NCI-H1092 (cell line): Measurements from ENCODE around the gene PPP2R2C.

ENCODE experiments used
- DNase-seq: peaks from one replicate; lab custom pipeline; 2025; lab: John Stamatoyannopoulos, UW

Gene PPP2R2C

DNA sequence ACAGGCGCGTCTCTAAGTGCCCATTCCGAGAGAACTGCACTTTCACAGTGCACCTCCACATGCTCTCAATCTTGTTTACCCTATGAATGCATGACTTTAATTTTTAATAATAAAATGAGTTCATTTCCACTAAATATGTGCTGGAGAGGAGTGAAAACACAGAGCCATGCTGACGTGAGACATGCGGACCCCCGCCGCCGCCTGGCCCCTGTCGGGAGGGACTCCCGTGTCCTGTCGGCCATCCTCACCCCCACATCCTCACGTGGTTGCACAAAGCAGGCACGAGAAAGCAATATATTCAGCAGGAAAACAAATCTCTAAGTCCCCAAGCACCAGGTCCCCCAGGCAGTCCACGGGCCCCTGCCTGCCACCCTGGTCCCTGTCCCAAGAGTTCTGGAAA, 23.1 kb downstream of the PPP2R2C start:
- no peak for DNase-seq

DNA sequence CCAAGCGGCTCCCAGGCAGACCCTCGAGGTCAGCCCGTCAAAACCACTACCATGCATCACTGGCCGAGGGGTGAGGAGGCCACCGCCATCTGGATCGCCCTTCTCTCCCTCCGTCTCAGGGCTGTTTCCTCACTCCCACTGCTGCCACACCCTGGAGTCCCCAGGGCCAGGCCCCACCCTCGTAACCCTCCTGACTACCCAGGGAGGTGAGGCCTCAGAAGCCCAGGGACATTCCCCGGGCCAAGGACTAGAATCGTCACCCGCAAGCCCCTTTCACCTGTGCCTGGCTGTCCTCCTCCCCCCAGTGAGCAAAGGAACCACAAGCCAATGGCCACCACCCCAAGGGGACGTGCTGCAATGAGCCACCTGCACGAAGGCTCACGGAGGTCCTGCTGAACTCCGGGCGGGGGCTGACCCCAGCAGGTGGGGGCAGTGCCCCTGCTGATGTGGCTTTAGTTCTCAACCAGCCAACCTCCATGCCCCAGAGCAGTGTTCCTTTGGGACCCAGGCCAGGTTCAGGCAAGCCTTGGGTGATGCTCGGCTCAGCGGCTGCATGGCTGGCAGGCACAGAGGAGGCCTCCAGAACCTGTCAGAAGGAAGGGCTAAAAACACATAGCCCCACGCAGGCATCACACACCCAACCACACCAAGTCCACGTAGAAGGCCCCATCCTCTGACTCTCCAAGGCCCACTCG, 23.8 kb downstream of the PPP2R2C start:
- no peak for DNase-seq

DNA sequence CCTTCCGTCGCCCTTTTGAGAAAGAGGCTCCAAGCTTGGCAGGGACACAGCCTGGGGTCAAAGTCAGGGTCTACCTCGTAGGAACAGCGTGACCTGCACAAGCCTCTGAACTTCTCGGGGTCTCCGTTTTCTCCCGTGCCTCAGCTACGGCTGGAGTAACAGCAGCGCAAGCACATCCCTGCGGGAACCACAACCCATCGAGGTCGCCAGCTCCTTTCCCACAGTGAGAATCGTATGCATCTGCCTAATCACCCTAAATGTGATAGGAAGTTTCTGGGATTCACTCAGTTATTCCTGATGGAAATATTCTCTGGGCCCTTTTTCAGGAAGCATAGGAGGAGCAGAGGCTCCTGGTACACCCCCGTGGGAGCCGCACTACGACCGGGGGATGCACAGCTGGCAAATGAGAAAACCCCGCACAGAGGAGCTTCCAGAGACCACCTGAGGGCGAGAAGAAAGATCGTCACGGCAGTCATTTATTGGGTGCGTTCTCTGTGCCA, 24.7 kb downstream of the PPP2R2C start:
- DNase-seq: no peak

DNA sequence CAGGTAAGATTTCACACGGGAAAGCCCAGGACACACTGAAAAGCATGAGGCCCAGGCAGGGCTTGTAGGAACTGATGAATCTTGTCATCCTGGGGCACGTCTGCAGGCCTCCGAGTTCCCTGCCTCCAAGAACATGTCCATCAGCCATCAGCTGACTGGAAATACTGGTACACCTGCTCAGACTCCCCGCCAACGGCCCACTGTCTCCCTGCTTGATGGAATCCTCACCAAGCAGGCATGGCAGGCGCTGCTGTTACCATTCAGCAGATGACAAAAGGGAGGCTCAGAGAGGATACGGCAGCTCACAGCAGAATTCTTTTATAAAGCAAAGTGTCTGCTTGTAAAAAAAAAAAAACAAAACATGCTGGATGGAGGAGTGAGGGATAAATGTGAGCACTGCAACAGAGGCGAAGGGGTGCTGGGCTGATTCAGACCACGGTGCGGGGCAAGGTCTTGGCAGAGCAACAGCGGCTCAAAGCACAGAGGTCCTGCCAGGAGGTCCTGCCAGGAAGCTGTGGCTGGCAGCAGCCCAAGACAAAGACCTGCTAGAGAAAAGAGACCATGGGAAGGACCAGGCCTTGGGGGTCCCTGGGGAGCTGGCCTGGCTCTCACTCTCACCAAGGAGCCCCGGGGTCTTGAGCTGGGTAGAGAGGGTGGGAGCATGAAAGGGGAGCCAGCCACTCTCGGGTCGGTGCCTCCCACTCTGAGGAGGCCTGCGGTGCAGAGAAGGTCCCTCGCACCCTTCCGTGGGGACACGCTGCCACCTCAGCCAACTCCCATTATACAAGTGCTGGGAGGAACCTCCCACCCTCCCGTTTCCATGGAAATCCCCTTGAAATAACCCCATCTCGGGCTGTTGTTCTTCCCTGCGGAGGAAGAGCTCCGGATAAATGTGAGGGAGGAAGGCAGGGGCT, 25.6 kb downstream of the PPP2R2C start:
- peak; percentile 72 for DNase-seq

DNA sequence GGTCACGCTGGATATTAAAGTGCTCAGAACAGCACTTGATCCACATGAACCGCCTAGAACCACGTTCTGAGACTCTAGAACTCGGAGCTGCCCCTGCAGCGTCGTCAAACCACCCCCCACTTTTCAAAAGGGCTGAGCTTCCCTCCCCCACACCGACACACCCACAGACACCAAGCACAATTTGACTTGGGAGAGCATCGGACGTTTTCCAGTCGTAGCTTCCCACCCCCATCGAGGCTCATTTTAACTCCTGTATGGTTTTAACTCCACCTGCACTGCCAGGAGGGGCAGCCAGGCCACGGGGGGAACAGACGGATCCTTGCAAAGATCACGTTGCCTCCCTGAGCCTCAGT, 26.3 kb downstream of the PPP2R2C start:
- DNase-seq: no peak

DNA sequence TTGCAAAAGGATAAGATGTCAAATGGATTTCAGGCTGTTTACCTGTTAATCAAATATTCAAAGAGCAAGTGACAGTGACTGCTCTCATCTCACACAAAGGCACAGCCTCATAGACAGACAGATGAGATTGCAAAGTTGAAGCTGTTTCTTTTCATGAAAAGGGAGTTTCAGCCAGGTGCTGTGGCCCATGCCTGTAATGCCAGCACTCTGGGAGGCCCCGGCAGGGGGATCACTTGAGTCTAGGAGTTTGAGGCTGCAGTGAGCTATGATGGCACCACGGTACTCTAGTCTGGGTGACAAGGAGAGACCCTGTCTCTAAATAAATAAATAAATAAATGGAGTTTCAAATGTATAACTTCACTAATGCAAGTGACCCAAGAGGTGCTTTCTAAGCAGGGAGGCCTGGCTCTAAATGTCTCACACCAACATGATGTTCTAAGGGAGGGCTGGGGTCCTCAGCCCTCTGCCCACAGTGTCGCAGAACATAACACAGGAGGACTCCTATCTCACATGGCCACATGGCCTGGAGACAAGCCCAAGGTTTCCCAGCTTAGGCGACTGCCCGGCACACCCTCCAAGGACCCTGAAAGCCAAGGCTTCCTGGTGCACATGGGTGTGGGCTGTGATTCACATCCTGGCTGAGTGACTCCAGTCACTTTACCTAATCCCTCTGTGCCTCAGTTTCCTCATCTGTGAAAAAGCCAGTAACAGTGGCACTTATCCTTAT, 26.8 kb downstream of the PPP2R2C start:
- DNase-seq: no peak

DNA sequence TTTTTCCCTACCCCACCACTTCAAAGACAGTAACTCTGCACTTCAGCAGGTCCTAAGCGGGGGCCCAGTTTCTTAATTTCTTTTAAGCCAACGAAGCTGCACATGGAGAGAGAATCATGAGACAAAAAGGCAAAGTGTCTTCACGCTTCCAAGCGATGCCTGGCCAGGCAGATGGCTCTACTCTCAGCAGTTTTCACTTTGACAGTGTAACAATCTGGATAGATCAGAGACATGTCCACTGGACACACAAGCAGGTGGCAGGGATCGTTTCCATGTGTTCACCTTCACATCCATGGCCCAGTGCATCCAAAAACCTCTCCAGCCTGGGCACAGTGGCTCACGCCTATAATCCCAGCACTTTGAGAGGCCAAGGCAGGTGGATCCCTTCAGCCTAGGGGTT, 27.8 kb downstream of the PPP2R2C start:
- no peak for DNase-seq

DNA sequence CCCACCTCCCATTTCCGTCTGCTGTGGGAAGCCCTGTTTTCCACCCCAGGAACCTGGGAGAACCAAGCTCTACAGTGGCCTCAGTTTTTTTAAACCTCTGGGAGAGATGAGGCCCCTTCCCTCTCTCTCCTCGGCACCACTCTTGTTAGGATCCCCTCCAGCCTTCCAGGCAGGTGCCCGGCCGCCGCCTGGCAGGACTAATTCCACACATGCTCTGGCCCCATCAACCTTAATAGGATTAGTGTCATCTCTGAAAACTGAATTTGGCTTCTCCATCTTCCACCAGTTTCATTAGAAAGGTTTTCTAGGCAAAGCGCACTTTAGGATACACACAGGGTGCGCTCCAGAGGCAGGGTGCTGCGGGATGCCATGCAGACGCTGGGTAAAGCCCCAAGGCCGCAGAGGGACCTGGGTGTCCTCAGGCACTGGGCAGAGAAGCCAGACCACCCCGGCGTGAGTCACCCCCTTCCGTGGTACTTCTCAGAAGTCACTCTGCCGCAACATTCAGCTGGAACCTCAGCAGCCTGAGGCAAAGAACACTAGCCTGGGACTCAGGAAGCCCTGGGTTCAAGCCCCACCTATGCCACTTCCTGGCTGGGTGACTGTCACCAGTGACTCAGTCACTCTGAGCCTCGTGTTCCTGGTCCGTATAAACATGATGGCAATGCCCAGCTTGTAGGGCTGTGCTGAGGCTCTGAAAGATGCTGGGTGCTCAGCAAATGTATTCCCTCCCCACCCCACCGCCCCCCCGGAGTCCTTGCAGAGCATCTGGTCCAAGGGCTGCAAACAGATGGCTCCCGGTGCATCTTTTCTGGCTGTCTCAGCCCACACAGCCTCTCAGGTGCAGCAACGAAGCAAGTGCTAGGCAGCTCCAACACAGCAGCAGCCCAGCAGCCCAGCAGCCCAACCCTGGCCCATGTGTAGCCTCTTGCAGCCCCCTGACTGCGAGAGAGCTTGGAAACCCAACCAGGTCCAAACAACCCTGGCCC, 29.1 kb downstream of the PPP2R2C start:
- DNase-seq: no peak

DNA sequence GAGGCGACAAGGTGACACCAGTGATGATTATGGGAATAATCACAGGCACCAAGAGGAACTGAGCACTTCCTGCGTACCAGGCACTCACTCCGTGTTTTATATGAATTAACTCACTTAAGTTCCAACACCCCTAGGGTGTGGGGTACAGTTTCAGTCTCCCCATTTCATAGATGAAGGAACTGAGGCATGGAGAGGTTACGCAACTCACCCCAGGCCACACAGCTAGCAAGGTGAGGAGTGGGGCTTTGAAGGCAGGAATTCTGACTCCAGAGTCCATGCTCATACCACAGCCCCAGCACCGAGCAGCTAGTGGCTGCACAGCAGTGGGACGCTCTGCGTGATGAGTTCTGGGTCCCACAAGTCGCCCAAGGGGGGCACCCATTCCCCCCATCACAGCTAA, 29.9 kb downstream of the PPP2R2C start:
- DNase-seq: no peak

DNA sequence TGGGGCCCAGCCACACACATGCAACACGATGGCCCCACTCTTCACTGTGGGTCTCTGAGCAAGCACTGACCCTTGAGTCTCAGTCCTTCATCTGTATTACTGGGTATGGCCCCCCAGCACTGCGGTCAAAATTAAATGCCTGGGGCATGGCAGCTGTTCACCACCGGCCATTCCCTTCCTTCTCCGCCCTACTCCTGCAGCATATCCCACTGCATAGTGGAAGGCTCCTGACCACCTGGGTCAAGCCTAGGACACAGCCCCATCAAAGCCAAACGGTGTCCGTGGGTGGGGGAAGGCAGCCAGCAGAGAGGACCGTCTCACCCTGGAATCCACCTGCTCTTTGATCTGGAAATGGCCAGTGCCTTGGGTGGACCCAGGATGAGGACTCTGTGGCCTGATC, 30.7 kb downstream of the PPP2R2C start:
- DNase-seq: no peak

DNA sequence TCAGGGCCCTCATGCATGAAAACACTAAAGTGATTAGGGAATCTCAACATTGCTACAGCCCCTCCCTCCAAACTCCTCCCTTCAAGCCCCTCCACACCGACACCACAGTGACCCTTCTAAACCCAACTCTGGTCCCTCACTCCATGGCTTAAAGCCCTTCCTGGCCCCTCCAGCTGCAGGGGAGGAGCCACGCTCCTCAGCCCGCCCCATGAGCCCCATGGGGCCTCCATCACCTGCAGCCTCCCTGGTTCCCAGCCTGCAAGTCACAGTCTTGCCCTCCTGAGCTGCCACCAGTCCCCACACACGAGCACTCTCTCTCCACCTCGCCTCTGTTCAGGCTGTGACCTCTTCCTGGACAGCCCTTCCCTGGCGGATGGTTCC, 31.2 kb downstream of the PPP2R2C start:
- DNase-seq: no peak

DNA sequence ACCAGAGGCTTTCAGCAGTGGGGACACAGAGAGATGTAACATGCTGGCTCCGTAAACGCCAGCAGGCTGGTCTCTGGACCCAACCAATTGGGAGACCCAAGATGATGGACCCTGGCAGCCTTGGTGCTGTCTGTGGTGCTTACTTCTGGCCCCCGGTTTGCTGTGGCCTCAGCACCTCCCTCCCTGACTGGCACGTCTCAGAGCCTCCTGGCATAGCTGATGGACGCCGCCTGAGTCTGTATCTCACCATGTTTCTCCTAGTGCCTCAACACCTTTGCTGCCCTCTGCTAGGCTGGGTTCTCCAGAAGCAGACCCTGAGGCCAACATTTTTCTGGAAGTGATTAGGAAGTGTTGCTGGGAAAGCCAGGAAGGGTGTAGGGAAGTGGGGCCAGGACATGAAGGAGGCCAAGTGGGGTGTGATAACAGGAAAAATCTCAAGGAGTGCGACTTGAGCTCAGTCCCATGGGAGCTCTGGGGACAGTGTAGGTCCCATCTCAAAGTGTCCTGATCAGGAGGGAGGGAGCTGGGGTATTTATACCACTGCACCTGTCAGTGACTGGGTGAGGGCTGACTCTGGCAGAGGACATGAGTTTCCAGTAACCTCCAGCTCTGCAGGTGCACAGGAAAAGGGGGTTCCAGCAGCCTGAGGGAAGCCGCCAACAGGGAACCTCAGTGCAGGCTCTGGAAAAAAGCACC, 31.8 kb downstream of the PPP2R2C start:
- DNase-seq: no peak

DNA sequence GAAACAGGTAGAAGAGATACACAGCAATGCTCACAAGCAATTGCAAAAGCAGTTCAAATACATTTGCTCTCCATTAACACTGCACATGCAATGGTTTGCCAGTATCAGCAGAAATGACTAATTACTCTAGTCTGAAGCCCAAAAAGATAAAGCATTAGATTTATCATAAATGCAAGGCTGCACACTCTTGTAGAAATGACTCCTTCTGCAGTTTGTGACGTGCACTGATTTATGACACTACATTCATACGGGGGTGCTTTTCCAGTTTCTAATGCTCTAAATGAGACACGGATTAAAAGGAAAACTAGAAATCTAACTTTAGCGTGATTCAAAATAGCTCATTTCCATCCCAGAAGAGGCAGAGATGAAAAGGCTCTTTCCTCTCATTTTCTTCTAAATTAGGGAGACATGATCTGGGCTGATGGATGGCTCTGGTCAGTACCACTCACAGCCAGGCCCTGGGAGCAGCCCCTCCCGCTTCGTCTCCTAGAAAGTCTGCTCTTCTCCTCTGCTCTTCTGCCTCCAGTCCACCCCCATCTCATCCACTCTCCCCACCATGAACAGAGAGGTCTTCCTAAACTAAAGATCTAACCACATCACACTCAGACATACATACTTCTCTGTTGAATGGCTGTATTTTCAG, 33.2 kb downstream of the PPP2R2C start:
- no peak for DNase-seq

DNA sequence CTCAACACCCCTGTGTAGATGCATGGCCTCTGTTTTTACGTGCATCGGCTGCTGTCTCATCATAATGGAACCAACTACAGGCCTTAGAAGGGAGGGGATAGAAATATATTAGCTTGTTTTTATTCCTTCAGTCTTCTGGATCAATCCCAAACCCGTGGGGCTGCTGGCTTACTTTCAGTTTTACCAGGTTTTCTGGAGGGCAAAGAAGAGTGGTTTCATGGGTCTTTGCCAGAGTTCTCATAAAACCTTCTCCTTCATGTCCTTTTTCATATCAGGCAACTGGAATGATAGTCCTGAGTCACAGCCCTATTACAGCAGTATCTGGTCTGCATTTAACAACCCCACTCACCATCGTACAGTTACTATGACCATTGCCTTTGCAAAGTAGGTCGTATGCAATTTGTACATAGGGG, 34.6 kb downstream of the PPP2R2C start:
- DNase-seq: no peak

DNA sequence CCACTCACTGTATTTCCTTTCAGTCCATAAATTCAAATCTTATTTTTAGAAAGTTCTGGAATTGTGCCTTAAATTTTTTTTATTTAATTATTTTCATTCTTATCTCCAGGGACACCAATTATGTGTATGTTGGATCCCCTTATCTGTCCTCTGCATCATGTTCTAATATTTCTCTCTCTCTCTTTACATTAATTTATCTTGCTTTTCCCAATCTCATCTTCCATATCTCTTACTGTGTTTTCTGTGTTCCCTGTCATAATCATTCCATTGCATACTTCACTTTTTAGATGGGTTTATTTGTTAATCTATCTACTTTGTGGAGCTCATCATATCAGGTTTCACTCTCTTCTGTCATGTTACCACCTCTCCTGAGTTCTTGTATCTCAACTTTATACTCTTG, 37.4 kb downstream of the PPP2R2C start:
- no peak for DNase-seq

DNA sequence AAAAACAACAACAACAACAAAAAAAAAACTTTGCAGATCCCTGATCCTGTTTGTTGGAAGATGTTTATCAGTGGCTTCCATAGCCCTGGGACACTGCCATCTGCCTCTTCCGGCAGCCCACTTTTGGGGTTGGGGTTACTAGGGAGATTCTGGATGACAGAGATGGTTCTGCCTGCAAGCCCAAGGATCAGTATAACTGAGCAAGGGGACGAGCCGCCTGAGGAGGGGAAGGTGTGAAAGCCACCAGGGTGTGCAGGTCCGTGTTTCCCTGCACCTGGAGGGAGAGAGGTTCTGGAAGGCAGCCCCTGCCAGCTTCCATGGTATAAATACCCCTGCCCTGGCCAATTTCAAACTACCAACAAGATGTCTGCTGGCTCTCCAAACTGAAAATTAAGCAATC, 41.5 kb downstream of the PPP2R2C start:
- no peak for DNase-seq

DNA sequence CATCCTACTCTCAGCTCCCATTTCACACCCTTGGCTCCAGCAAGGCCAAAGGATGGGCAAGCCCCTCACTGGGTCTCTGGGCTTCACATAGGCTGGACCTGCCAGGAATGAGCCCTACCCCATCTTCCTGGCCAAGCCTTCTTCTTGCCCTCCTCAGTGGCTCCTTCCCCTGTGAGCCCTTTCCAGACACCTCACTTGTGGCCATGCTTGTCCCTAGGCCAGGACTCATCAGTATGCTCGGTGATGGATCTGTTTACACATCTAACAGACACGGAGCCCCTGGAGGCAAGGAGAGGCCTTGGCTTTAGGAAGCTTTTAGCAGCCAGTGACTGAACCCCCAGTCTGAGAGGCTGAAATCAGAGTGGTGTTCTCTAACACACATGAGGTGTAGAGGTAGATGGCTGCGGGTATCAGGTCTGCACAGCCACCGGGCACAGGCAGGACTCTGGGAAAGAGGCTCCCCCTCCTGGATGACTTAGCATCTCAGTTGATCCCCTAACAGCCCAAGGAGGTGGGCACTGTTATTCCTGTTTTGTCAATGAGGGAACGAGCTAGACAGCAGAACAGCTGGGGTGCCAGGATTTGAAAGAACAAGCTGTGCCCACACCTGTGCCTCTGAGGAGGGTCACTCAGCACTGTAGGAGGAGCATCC, 44.8 kb downstream of the PPP2R2C start:
- DNase-seq: no peak

DNA sequence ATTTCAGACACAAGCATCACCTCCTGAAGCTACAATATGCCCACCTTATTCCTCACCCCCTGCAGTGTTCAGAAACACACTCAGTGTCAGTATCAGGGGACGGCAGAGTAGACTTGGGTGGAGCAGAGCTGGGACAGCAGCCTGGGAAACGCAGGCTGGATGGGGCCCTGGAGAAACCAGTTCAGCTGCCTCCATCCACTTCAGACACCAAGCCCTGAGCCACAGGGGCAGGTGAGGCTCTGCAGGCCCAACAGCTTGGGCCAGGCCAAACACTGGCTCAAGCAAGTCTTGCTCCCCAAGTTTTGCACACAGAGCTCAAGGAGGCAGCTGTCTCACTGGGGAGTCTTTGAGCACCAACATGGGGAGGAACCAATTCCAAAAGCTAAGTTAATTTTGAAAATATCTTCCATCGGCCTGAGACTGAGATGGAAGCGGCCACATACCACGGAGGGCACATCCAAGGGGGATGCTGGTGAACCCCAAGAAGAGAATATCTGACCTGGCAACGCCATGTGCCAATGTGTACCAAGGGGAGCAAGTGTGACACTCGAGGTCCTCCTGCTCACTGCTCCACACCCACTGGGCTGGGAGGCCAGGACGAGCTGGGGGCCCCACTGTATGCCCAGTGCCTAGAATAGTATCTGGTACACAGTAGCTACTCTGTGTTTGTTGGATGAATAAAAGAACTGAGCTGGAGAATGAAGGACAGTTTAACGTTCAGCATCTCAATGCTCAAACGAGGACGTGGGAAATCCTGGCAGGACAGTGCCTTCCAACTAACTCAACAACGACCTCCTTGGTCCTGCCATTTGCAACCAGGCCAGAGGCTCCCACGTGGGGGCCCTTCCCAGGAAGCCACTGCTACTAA, 45.6 kb downstream of the PPP2R2C start:
- DNase-seq: no peak

DNA sequence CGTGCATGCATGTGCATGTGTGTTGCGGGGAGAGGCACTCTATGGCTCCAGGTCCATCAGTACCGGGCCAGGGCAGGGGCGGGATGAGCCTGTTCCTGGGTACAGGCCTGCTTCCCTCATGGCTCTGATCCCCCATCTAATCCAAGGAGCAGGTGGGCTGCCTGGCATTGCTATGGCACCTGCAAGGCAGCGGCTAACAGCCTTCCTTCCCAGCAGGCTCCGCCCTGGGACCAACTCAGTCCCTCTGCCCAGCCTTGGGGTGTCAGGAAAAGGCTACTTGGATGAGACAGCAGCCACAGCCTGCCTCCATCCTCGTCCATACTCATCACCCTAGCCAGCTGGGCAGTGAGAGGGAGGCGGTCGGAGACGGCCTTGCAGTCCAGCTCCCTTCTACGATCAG, 46.5 kb downstream of the PPP2R2C start:
- no peak for DNase-seq
